SK-N-SH treated with all-trans-retinoic acid at 6 μM for 48 hours (cell line): Measurements from ENCODE around the gene SGPP2.

Experiments used
- ARNTL ChIP-seq: fragments of 450-650 bp; formaldehyde crosslinking; IDR thresholded peaks from 2 replicates; pipeline ENCODE4 v1.5.0; 2020; ENCODE audit warnings: low read depth, mild to moderate bottlenecking, moderate library complexity, borderline replicate concordance
- CREB5 ChIP-seq: fragments of 250-450 bp; sonication (Bioruptor Pico); IDR thresholded peaks from 2 replicates; pipeline ENCODE4 v1.5.1; 2020; ENCODE audit warnings: low read depth, mild to moderate bottlenecking, moderate library complexity
- CSDC2 ChIP-seq: fragments of 250-450 bp; sonication (Bioruptor Pico); IDR thresholded peaks from 2 replicates; pipeline ENCODE4 v1.5.0; 2020; ENCODE audit warnings: mild to moderate bottlenecking, moderate library complexity
- CSRNP3 ChIP-seq: fragments of 250-450 bp; sonication (Bioruptor Pico); IDR thresholded peaks from 2 replicates; pipeline ENCODE4 v1.5.1; 2021; ENCODE audit warnings: mild to moderate bottlenecking, moderate library complexity
- ESRRG ChIP-seq: fragments of 250-450 bp; sonication (Bioruptor Pico); IDR thresholded peaks from 2 replicates; pipeline ENCODE4 v1.6.1; 2021; ENCODE audit warnings: mild to moderate bottlenecking
- PATZ1 ChIP-seq: fragments of 250-450 bp; sonication (Bioruptor Pico); IDR thresholded peaks from 2 replicates; pipeline ENCODE4 v1.8.0; 2020; ENCODE audit warnings: mild to moderate bottlenecking, moderate library complexity, borderline replicate concordance
- RARB ChIP-seq: fragments of 250-450 bp; sonication (Bioruptor Pico); IDR thresholded peaks from 2 replicates; pipeline ENCODE4 v1.8.0; 2021; ENCODE audit warnings: mild to moderate bottlenecking, moderate library complexity
- TCF4 ChIP-seq: fragments of 250-450 bp; sonication (Bioruptor Pico); IDR thresholded peaks from 2 replicates; pipeline ENCODE4 v1.8.0; 2021; ENCODE audit warnings: mild to moderate bottlenecking, moderate library complexity, borderline replicate concordance
- ZNF565 ChIP-seq: fragments of 450-650 bp; formaldehyde crosslinking; conservative IDR thresholded peaks from 2 replicates; pipeline ENCODE4 v1.5.0; 2020; ENCODE audit warnings: low read depth, mild to moderate bottlenecking, moderate library complexity
- ZNF70 ChIP-seq: fragments of 450-650 bp; formaldehyde crosslinking; IDR thresholded peaks from 2 replicates; pipeline ENCODE4 v1.5.0; 2020; ENCODE audit warnings: mild to moderate bottlenecking, moderate library complexity
- ZNF8 ChIP-seq: fragments of 450-650 bp; formaldehyde crosslinking; IDR thresholded peaks from 2 replicates; pipeline ENCODE4 v1.5.0; 2020; ENCODE audit warnings: mild to moderate bottlenecking, moderate library complexity

- TF ChIP-seq ESRRG (CRISPR knock-in tag) (no peak), ARNTL (CRISPR knock-in tag) (no peak), TCF4 (CRISPR knock-in tag) (no peak), CREB5 (CRISPR knock-in tag) (no peak), ZNF565 (CRISPR knock-in tag) (no peak), PATZ1 (no peak), CSDC2 (no peak), CSRNP3 (CRISPR knock-in tag) (no peak), ZNF70 (CRISPR knock-in tag) (no peak), ZNF8 (CRISPR knock-in tag) (no peak), RARB (no peak)
Observed at GRCh38 chr2:222603501-222603900, 179.2 kb downstream of the SGPP2 start.
